ENCODE measurements around the gene CREM.

Gene CREM

DNA sequence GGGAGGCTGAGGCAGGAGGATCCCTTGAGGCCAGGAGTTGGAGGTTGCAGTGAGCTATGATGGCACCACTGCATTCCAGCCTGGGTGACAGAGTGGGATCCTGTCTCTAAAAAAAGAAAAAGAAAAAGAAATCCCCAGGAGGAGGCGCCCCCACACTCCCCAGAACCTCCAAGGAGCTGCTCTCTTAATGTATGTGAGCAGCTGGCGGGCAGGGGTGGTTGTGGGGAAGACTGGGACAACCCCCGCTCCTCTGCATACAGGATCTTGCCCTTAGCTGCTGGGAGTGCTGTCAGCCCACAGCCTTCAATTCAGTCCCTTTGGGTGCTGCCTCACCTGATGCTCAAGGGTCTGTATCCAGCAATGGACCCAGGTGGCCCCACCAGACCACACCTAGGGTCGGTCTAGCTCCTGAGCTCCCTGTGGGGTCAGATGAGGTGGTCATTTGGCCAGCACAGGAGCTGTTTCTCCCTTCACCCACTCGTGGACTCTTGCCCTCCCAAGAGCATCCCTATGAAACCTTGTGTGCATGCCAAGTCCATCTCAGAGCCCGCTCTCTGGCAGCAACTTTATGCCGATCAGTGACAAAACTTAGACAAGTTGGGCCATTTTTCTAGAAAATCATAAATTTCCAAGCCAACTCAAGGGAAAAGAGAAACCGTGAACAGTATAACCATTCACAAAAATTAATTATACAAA, 97.5 kb downstream of the CREM start:
- no peak for DNase-seq

DNA sequence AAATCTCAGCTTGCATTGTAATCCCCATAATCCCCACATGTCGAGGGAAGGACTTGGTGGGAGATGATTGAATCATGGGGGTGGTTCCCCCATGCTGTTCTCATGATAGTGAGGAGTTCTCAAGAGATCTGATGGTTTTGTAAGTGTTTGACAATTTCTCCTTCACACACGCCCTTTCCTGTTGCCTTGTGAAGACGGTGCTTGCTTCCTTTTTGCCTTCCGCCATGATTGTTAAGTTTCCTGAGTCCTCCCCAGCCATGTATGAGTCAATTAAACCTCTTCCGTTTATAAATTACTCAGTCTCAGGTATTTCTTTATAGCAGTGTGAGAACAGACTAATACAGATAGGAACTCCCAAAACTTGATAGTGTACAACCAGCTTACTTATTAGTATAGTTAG, 98.6 kb downstream of the CREM start:
- DNase-seq, result no peak

GRCh38 chr10:35226507-35226906, 99.9 kb downstream of the CREM start:
- DNase-seq, result no peak

- DNase-seq, result no peak
These were observed 101.4 kb downstream of the CREM start for GRCh38 chr10:35228058-35228457.

DNA sequence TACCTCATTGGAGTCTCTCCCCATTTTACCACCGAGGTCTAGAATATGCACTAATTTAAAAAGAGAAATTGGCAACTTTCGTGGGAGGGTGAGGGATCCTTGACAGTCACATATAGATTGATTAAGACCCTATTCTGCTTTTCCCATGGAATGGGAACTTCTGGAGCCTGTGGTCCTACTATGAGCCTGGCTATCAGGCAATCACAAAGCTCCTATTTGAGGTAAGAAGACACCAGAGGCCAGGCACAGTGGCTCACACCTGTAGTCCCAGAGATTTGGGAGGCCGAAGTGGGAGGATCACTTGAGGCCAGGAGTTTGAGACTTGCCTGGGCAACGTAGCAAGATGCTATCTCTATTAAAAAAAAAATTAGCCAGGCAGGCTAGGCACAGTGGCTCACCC, 105.0 kb downstream of the CREM start:
- DNase-seq, result no peak

- DNase-seq, result no peak
These were observed 105.9 kb downstream of the CREM start for GRCh38 chr10:35232527-35232926.

GRCh38 chr10:35234073-35234472, 107.4 kb downstream of the CREM start:
- no peak for DNase-seq

- no peak for DNase-seq
These were observed 110.1 kb downstream of the CREM start for GRCh38 chr10:35236739-35237138.

DNA sequence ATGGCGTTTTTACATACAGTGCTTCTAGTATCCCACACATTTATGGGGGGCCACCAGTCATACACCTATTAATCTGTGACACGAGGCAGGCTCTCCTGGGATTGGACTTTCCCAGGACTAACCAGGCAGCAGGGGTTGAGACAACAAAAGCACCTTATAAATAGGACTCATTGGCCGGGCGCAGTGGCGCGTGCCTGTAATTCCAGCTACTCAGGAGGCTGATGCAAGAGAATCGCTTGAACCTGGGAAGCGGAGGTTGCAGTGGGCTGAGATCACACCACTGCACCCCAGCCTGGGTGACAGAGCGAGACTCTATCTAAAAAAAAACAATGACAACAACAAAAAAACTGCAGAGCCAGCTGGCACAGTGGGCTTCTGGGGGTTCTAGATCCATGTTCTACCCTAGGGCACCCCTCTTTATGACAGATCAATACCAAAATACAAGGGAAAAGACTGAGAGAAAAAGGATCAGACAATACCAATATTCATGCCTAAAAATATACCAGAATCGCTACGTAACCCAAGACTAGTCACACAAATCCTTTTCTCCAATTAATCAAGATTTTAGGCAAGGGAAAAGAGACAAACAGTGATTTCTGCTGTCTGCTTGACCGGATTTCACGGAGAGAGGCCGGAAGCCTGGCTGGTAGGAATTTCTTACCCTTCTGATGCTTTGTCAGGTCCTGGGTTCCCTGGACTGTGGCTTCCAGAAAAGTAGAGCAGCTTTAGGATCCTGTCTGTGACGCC, 111.3 kb downstream of the CREM start:
- DNase-seq, result no peak

DNA sequence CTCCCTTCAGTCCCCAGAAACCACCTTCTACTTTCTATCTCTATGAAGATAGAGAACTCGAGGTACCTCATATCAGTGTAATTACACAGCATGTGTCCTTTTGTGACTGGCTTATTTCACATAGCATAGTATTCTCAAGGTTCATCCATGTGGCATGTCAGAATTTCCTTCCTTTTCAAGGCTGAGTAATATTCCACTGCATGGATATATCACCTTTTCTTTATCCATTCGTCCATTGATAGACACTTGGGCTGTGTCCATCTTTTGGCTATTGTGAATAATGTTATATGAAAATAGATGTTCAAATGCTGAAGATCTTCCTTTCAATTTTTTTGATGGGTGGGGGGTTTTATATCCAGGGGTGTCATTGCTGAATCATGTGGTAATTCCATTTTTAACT, 117.9 kb downstream of the CREM start:
- no peak for DNase-seq

GRCh38 chr10:35246770-35247343, 120.2 kb downstream of the CREM start:
- no peak for DNase-seq

DNA sequence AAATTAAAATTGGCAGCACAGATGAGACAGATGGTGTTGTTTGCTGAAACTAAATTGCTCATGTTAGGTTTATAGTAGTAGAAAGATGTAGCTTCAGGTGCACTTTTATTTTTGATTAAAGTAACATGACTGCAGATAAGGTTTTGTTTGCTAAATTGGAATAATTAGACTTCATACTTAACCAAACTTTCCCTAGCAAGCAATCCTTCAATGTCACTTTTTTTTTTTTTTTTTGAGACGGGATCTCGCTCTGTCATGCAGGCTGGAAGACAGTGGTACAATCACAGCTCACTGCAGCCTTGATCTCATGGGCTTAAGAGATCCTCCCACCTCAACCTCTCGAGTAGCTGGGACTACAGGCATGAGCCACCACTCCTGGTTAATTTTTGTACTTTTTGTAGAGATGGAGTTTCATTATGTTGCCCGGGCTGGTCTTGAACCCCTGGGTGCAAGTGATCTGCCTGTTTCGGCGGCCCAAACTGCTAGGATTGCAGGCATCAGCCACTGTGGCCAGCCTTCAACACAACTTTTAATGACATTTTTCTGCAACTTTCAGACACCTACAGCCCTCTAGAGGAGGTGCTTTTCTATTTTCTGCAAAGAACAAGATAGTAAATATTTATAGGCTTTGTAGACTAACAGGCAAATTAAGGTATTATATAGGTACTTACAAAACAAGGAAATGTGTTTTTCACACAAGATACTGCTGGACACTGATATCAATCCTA, 124.9 kb downstream of the CREM start:
- DNase-seq, result no peak

- DNase-seq, result no peak
These were observed 130.7 kb downstream of the CREM start for GRCh38 chr10:35257057-35257983.

DNA sequence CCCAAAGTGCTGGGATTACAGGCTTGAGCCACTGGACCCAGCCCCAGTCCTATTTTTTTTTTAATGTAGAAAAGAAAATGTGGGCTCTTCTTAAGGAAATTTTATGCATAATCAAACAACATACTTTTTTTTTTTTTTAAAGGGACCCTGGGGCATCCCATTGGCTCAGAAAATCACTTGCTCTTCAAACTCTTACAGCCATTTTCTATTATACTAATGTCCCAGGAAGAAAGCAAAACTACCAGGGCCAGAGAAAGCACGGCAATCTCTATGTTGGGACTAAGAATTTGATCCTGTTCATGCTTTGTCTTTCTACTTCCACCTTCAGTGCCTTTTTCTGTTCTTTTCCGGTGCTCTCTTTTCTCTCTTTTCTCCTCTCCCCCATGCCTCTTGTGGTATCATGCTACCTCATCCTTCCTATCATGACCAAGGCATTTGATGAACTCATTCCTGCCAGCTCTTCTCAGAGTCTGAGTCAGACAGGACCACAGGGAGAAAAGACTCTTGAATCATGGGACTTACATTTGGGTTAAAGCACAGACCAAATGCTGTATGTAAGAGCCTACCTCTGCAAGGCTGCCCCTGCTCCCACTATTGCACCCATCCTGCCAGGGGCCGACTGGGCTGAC, 133.2 kb downstream of the CREM start:
- DNase-seq, result no peak

DNA sequence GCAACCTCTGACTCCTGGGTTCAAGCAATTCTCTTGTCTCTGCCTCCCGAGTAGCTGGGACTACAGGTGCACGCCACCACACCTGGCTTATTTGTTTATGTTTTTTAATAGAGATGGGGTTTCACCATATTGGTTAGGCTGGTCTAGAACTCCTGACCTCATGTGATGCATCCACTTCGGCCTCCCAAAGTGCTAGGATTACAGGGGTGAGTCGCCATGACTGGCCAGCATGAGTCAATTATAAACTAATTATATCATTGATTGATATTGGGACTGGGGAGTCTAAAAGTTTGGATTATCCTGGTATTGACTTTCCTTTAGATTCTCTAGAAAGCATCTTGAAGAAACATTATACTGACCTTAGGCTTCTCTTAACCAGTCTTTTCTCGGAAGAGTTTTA, 135.8 kb downstream of the CREM start:
- DNase-seq, result no peak

Data from NCI-H2029 (cell line).